ENCODE results near the gene BRMS1.

The BRMS1 gene

GRCh38 chr11:66288671-66289547 is 56.0 kb downstream of the BRMS1 start, which contains the start of gene YIF1A:
Gene YIF1A, minus strand, starts transcription at chr11:66289143. Its CDS starts 158 bp downstream, at chr11:66288985.
- peaks cover 2% of the 10 kb centered on the region for H3K36me3 Mint-ChIP-seq
- no peaks in the 10 kb centered on the region for H3K9me3 Mint-ChIP-seq
- H3K4me1 Mint-ChIP-seq, result peaks cover 48% of the 10 kb centered on the region
- peak within 1 kb of the TSS; percentile 74 for H3K4me3 Mint-ChIP-seq
- peak within 1 kb of the TSS; percentile 95 for H3K27ac Mint-ChIP-seq
- CTCF ChIA-PET, result interaction anchor here (0.8 to 2.2 kb wide), 8 partner anchors 23 to 141 kb away, joined by 3 to 7 read pairs (median 4); no protein-coding TSS in a partner anchor
- H3K27me3 Mint-ChIP-seq, result peaks cover 46% of the 10 kb centered on the region
- DNase-seq, result peak; percentile 99

- Mint-ChIP-seq H3K4me1 (peaks cover 51% of the 10 kb centered on the region), H3K36me3 (peaks cover 2% of the 10 kb centered on the region), H3K27ac (peak overlapping the region; percentile 85), H3K27me3 (peaks cover 38% of the 10 kb centered on the region), H3K4me3 (peak overlapping the region; percentile 74), H3K9me3 (no peaks in the 10 kb centered on the region)
- DNase-seq, result no peak
- CTCF ChIA-PET, result interaction anchor here (0.8 to 2.2 kb wide), 5 partner anchors 29 to 98 kb away, joined by 3 to 7 read pairs (median 4); no protein-coding TSS in a partner anchor
Observed at GRCh38 chr11:66287889-66288670, 56.8 kb downstream of the BRMS1 start.

Data from activated naive CD4-positive, alpha-beta T cell treated with anti-CD3 and anti-CD28 coated beads, Interleukin-2, amount 10 ng/mL, durations not matched to agents 7 days and 5 days (primary cell).